Retinal pigment epithelial cell (primary cell): ENCODE measurements around the gene DLAT.
"Not testable (repeated sequence)": the region's sequence is repeated elsewhere in the genome, so short reads cannot be mapped to it uniquely, and the experiment has no call there.

ENCODE experiments used
- DNase-seq: peaks from one replicate; pipeline ENCODE4 v3.0.0-alpha.2; 2010; ENCODE audit warnings: low read depth
- H3K4me3 ChIP-seq: 2 replicates; pipeline ENCODE4 v1.5.1; 2011; ENCODE audit warnings: mild to moderate bottlenecking, low read length, control low read depth, moderate library complexity
- TF ChIP-seq, protein P1 (sequence below): conservative IDR thresholded peaks from 2 replicates; pipeline ENCODE4 v1.5.1; 2011; ENCODE audit warnings: low read depth, low read length, control low read depth, inconsistent platforms

The DLAT gene

DNA sequence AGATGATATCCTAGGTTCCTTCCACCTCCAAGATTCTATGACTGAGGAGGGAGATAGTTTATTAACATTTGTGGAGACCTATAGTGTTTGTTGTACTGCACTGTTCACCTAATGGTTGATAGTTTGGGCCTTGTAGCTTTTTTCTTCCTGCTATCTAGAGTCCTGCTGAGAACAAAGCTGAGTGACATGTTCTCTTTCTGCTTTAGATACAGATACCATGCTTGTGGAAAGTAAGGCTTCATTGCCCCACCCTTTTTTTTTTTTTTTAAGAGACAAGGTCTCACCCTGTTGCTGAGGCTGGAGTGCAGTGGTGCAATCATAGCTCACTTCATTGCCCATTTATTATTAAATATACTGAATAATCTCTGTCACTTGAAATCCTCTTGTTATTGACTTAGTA, 12.3 kb downstream of the DLAT start:
- DNase-seq = no peak
- TF ChIP-seq, protein P1, sequence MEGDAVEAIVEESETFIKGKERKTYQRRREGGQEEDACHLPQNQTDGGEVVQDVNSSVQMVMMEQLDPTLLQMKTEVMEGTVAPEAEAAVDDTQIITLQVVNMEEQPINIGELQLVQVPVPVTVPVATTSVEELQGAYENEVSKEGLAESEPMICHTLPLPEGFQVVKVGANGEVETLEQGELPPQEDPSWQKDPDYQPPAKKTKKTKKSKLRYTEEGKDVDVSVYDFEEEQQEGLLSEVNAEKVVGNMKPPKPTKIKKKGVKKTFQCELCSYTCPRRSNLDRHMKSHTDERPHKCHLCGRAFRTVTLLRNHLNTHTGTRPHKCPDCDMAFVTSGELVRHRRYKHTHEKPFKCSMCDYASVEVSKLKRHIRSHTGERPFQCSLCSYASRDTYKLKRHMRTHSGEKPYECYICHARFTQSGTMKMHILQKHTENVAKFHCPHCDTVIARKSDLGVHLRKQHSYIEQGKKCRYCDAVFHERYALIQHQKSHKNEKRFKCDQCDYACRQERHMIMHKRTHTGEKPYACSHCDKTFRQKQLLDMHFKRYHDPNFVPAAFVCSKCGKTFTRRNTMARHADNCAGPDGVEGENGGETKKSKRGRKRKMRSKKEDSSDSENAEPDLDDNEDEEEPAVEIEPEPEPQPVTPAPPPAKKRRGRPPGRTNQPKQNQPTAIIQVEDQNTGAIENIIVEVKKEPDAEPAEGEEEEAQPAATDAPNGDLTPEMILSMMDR = no peak
- no peak overlapping the region for H3K4me3 ChIP-seq

DNA sequence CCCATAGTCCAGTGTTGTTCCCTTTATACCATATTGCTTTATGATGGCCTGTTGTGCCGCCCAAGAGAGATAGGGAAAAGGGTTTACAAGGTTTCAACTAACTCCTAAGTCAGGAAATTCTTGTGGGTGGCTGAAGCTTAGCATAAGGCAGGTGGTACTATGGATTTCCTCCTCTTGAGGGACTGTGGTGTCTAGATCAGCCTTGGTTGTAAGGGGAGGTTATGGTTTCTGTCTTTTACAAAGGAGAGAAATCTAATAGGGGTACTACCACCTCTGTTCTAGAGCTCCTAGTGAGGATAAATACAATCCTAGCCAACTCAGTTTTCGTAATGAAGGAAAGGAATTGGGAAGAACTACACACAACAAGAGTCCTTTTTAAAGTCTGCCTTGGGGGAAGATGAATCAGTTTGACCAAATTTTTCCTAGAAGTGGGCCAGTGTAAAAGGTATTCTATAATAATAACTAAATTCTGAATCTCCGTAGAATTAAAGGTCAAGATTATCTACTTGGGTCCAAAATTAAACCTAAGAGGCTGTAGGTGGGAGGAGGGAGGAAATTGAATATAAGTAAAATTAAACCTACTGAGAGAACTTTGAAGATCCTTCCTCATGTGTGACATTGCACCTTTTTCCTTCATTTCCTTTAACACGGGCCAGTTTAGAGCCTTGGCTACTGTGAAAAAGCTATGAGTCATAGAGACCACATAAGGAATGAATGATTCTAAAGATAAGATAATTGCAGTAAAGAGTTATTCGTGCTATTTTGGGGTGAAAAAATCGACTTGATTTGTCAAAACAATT, 17.2 kb downstream of the DLAT start:
- DNase-seq = no peak
- no peak overlapping the region for H3K4me3 ChIP-seq
- TF ChIP-seq, protein P1 = no peak

DNA sequence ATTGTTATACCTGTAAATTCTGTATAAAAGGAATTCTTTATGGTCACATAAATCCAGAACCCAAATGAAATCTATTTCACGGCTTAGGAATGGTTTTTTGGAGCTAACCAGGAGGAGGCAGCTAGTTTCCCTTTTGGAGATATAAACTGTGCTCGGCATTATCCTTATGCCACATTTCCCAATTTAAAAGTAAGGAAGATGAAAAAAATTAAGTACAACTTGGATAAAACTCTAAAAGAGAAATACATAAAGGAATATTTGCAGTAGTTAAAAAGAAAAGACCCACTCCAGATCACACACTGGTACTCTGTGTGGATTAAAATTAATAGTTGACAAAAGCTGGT, 17.7 kb downstream of the DLAT start:
- H3K4me3 ChIP-seq = no peak overlapping the region
- TF ChIP-seq, protein P1 = no peak
- DNase-seq = no peak

DNA sequence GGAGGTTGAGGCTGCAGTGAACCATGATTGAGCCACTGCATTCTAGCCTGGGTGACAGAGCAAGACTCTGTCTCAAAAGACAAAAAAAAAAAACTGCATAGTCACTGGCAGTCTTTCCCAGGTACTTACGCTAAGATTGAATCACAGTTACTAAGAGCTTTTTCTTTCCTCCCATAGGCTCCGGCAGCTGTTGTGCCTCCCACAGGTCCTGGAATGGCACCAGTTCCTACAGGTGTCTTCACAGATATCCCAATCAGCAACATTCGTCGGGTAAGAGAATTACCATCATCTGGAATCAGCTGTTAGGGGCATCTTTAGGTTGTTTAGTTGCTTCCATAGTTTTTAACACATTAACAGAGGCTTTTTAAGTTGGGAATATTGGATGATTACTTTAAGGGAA, 19.8 kb downstream of the DLAT start:
- TF ChIP-seq, protein P1 = no peak
- no peak for DNase-seq
- no peak overlapping the region for H3K4me3 ChIP-seq

DNA sequence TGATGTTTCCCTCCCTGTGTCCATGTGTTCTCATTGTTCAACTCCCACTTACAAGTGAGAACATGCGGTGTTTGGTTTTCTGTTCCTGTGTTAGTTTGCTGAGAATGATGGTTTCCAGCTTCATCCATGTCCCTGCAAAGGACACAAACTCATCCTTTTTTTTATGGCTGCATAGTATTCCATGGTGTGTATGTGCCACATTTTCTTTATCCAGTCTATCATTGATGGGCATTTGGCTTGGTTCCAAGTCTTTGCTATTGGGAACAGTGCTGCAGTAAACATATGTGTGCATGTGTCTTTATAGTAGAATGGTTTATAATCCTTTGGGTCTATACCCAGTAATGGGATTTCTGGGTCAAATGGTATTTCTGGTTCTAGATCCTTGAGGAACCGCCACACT, 21.4 kb downstream of the DLAT start:
- DNase-seq, H3K4me3 ChIP-seq: not testable (repeated sequence)

DNA sequence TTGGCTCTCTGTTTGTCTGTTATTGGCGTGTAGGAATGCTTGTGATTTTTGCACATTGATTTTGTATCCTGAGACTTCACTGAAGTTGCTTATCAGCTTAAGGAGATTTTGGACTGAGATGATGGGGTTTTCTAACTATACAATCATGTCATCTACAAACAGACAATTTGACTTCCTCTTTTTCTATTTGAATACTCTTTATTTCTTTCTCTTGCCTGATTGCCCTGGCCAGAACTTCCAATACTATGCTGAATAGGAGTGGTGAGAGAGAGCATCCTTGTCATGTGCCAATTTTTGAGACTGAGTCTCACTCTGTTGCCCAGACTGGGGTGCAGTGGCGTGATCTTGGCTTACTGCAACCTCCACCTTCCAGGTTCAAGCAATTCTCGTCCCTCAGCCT, 23.0 kb downstream of the DLAT start:
- not testable (repeated sequence) for DNase-seq, H3K4me3 ChIP-seq

DNA sequence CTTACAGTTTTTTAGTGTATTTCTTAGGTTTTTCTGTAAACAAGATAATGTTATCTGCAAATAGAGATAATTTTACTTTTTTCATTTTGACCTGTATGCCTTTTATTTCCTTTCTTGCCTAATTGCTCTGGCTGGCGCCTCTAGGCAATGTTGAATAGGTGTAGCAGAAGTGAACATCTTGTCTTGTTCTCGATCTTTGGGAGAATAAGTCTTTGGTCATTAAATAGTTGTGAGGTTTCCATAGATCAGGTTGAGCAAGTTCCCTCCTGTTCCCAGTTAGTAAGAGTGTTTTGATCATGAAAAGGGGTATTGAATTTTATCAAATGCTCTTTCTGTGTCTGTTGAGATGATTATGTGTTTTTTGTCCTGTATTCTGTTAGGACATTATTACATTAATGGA, 24.6 kb downstream of the DLAT start:
- TF ChIP-seq, protein P1 = no peak
- DNase-seq = no peak
- H3K4me3 ChIP-seq = no peak overlapping the region

DNA sequence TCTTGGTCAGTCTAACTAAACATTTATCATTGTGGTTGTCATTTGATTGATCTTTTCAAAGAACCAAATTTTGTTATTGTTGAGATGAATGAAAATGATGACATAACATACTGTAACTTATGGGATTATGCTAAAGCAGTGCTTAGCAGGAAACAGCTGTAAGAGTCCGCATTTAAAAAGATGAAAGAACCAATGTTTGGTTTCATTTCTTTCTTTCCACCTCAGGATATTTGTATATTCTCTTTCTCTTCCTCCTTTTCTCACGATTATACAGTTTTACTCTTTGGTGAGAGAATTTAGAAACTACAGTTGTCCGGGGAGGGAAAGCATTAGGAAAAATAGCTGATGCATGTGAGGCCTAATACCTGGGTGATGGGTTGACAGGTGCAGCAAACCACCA, 25.5 kb downstream of the DLAT start:
- H3K4me3 ChIP-seq = no peak overlapping the region
- DNase-seq = no peak
- TF ChIP-seq, protein P1 = no peak
